GM23248 (cell line): ENCODE results near the gene CAMK2B. TPM values are rescaled to one million over a fixed set of nuclear protein-coding genes. Genes with fewer than 3 reads are reported as not detected.

Experiments
- DNase-seq: peaks from one replicate; pipeline ENCODE4 v3.0.0-alpha.2; 2015
- H2AFZ ChIP-seq: fragments of 200-600 bp; sonication (generic); 2 replicates; pipeline ENCODE4 v1.6.1; 2016; ENCODE audit warnings: antibody characterized with exemption
- H3F3A ChIP-seq: fragments of 200-600 bp; sonication (generic); 2 replicates; pipeline ENCODE4 v1.6.1; 2016; ENCODE audit warnings: mild to moderate bottlenecking, antibody characterized with exemption, mixed run types; ENCODE audit not compliant: insufficient read depth
- H3K27ac ChIP-seq: fragments of 200-600 bp; sonication (generic); 2 replicates; pipeline ENCODE4 v1.5.1; 2016; ENCODE audit warnings: mild to moderate bottlenecking
- H3K27me3 ChIP-seq: fragments of 200-600 bp; sonication (generic); replicated peaks from 2 replicates; pipeline ENCODE4 v1.6.1; 2016; ENCODE audit warnings: mild to moderate bottlenecking; ENCODE audit not compliant: insufficient read depth
- H3K36me3 ChIP-seq: fragments of 200-600 bp; sonication (generic); 2 replicates; pipeline ENCODE4 v1.6.1; 2016; ENCODE audit warnings: low read depth, mild to moderate bottlenecking
- H3K4me1 ChIP-seq: fragments of 200-600 bp; sonication (generic); 2 replicates; pipeline ENCODE4 v1.6.1; 2016; ENCODE audit warnings: mild to moderate bottlenecking; ENCODE audit not compliant: insufficient read depth
- H3K4me2 ChIP-seq: fragments of 200-600 bp; sonication (generic); one replicate; pipeline ENCODE4 v1.6.1; 2016; ENCODE audit warnings: mild to moderate bottlenecking; ENCODE audit not compliant: unreplicated experiment
- H3K4me3 ChIP-seq: fragments of 200-600 bp; sonication (generic); 2 replicates; pipeline ENCODE4 v1.5.1; 2016; ENCODE audit warnings: mild to moderate bottlenecking
- H3K79me2 ChIP-seq: fragments of 200-600 bp; sonication (generic); 2 replicates; pipeline ENCODE4 v1.6.1; 2016; ENCODE audit warnings: mild to moderate bottlenecking; ENCODE audit not compliant: insufficient read depth
- H3K9ac ChIP-seq: fragments of 200-600 bp; sonication (generic); 2 replicates; pipeline ENCODE4 v1.6.1; 2016; ENCODE audit warnings: mild to moderate bottlenecking
- H3K9me2 ChIP-seq: fragments of 200-600 bp; sonication (generic); 2 replicates; pipeline ENCODE4 v1.6.1; 2016; ENCODE audit warnings: mixed run types, mild to moderate bottlenecking, moderate library complexity; ENCODE audit not compliant: insufficient read depth
- H3K9me3 ChIP-seq: fragments of 200-600 bp; sonication (generic); one replicate; pipeline ENCODE4 v1.6.1; 2017; ENCODE audit warnings: low read depth
- H4K20me1 ChIP-seq: fragments of 200-600 bp; sonication (generic); 2 replicates; pipeline ENCODE4 v1.6.0; 2016; ENCODE audit not compliant: insufficient read depth
- EZH2 ChIP-seq: fragments of 200-600 bp; sonication (generic); IDR thresholded peaks from 2 replicates; pipeline ENCODE4 v1.6.1; 2018; ENCODE audit warnings: antibody characterized with exemption, mild to moderate bottlenecking; ENCODE audit not compliant: insufficient read depth, poor library complexity, severe bottlenecking
- EZH2phosphoT487 ChIP-seq: fragments of 200-600 bp; sonication (generic); IDR thresholded peaks from 2 replicates; pipeline ENCODE4 v1.6.1; 2018; ENCODE audit warnings: antibody characterized with exemption, moderate library complexity, mild to moderate bottlenecking, low read depth; ENCODE audit not compliant: insufficient read depth
- WGBS, 2 experiments: methylation state at CpG; one replicate each; pipeline ENCODE4 v1.1.6; 2015 to 2017; ENCODE audit warnings: low lambda C conversion rate in 2 of 2, low coverage in 1 of 2; ENCODE audit errors: missing lambda C conversion rate in 2 of 2; 5-methylcytosine and 5-hydroxymethylcytosine counted together
- in situ Hi-C: fragments of 300-500 bp; cut with MboI; formaldehyde crosslinking; loops from 2 replicates; pipeline ENCODE4 v1.15.0; 2020
- polyA plus RNA-seq: library from polyadenylated mRNA; unstranded; fragments of >200 nt; fragmentation: Nextera tagmentation; extraction: Ambion mirVana; gene quantifications from 2 replicates; pipeline ENCODE4 v1.2.1, GENCODE V29; 2016
- total RNA-seq: library from RNA; depleted of rRNA; stranded (reverse); fragments of >200 nt; shearing (Covaris generic); gene quantifications from 2 replicates; pipeline ENCODE4 v1.2.3, GENCODE V29; 2014

Gene CAMK2B
- total and polyA plus RNA-seq, 2 experiments from 2014 or later: 0.78 to 2.5 TPM

- in situ Hi-C loops: loop anchor here (10.0 kb wide), 1 partner anchor 123 kb away; no protein-coding TSS in a partner anchor
Measured at GRCh38 chr7:44197474-44197873, 127.9 kb downstream of the CAMK2B start.

GRCh38 chr7:44196450-44196872 lies 128.9 kb downstream of the CAMK2B start:
- Histone ChIP-seq H3K4me3 (no peak overlapping the region), H3K9me2 (no peaks in the 10 kb centered on the region), H2AFZ (0 out of 2 replicates have a peak overlapping the region, but pooled peaks have one; percentile 33), H3F3A (peaks cover under 1% of the 10 kb centered on the region; the same call in 1 of the 2 replicates), H3K9me3 (no peaks in the 10 kb centered on the region), H3K27ac (no peak overlapping the region), H3K4me1 (no peaks in the 10 kb centered on the region), H3K4me2 (no peak overlapping the region), H3K36me3 (no peaks in the 10 kb centered on the region), H3K9ac (no peak overlapping the region), H3K79me2 (peaks cover 7% of the 10 kb centered on the region), H4K20me1 (no peaks in the 10 kb centered on the region), H3K27me3 (no peaks in the 10 kb centered on the region)
- in situ Hi-C loops: loop anchor here (10.0 kb wide), 1 partner anchor 122 kb away; no protein-coding TSS in a partner anchor
- DNase-seq: peak; percentile 78
- WGBS, 2 experiments: 32 to 33% methylated on average over 3 of the region's 3 CpGs
- TF ChIP-seq EZH2phosphoT487: no peak
- no peak for TF ChIP-seq EZH2

More at GRCh38 chr7:44197474-44197873, 127.9 kb downstream of the CAMK2B start:
- Histone ChIP-seq H3K4me3 (no peak overlapping the region), H4K20me1 (peaks cover 3% of the 10 kb centered on the region), H2AFZ (no peak overlapping the region), H3F3A (peaks cover 11% of the 10 kb centered on the region), H3K79me2 (peaks cover 17% of the 10 kb centered on the region), H3K27ac (no peak overlapping the region), H3K9me2 (no peaks in the 10 kb centered on the region), H3K36me3 (no peaks in the 10 kb centered on the region), H3K9me3 (no peaks in the 10 kb centered on the region), H3K4me2 (no peak overlapping the region), H3K4me1 (peaks cover under 1% of the 10 kb centered on the region; the same call in 1 of the 2 replicates), H3K9ac (no peak overlapping the region), H3K27me3 (no peaks in the 10 kb centered on the region)
- 65 to 73% methylated on average over 7 of the region's 7 CpGs for WGBS, 2 experiments
- TF ChIP-seq EZH2: no peak
- no peak for TF ChIP-seq EZH2phosphoT487
- no peak for DNase-seq

GRCh38 chr7:44195889-44196288 lies 129.5 kb downstream of the CAMK2B start:
- in situ Hi-C loops: loop anchor here (10.0 kb wide), 1 partner anchor 121 kb away; no protein-coding TSS in a partner anchor
- H3K4me3 ChIP-seq: no peak overlapping the region
- H3K4me2 ChIP-seq: no peak overlapping the region
- WGBS, 2 experiments: 0 to 4% methylated on average over 1 of the region's 1 CpG
- H3K9me3 ChIP-seq: no peaks in the 10 kb centered on the region
- DNase-seq: peak; percentile 40
- H3K36me3 ChIP-seq: no peaks in the 10 kb centered on the region
- H3K4me1 ChIP-seq: no peaks in the 10 kb centered on the region
- peaks cover 1% of the 10 kb centered on the region for H3K79me2 ChIP-seq
- H3F3A ChIP-seq: no peaks in the 10 kb centered on the region
- no peaks in the 10 kb centered on the region for H3K9me2 ChIP-seq
- TF ChIP-seq EZH2phosphoT487 (no peak), EZH2 (no peak)
- no peaks in the 10 kb centered on the region for H3K27me3 ChIP-seq
- H3K9ac ChIP-seq: no peak overlapping the region
- H2AFZ ChIP-seq: 0 out of 2 replicates have a peak overlapping the region, but pooled peaks have one; percentile 11
- H4K20me1 ChIP-seq: no peaks in the 10 kb centered on the region
- H3K27ac ChIP-seq: no peak overlapping the region

- H3K4me2 ChIP-seq: no peak overlapping the region
- WGBS, 2 experiments: 40 to 50% methylated on average over 3 of the region's 3 CpGs
- H3K79me2 ChIP-seq: no peaks in the 10 kb centered on the region
- no peaks in the 10 kb centered on the region for H3K9me3 ChIP-seq
- no peak overlapping the region for H2AFZ ChIP-seq
- H3K4me1 ChIP-seq: no peaks in the 10 kb centered on the region
- no peaks in the 10 kb centered on the region for H3F3A ChIP-seq
- no peak overlapping the region for H3K9ac ChIP-seq
- no peaks in the 10 kb centered on the region for H4K20me1 ChIP-seq
- in situ Hi-C loops: loop anchor here (10.0 kb wide), 1 partner anchor 120 kb away; no protein-coding TSS in a partner anchor
- H3K27ac ChIP-seq: no peak overlapping the region
- no peak for TF ChIP-seq EZH2phosphoT487
- no peak for TF ChIP-seq EZH2
- no peak overlapping the region for H3K4me3 ChIP-seq
- H3K9me2 ChIP-seq: no peaks in the 10 kb centered on the region
- H3K27me3 ChIP-seq: no peaks in the 10 kb centered on the region
- no peaks in the 10 kb centered on the region for H3K36me3 ChIP-seq
- DNase-seq: no peak
Measured at GRCh38 chr7:44194562-44195145, 130.7 kb downstream of the CAMK2B start.
